HL-60 (cell line): ENCODE measurements around the gene CHRD.

ENCODE experiments used
- GABPA ChIP-seq: IDR thresholded peaks from 2 replicates; pipeline ENCODE4 v1.6.1; 2012; ENCODE audit warnings: low read depth
- POLR2AphosphoS5 ChIP-seq: IDR thresholded peaks from 2 replicates; pipeline ENCODE4 v1.6.1; 2012; ENCODE audit warnings: low read depth
- SPI1 ChIP-seq: IDR thresholded peaks from 2 replicates; pipeline ENCODE4 v1.6.1; 2012; ENCODE audit warnings: low read depth, mild to moderate bottlenecking, borderline replicate concordance
- TF ChIP-seq, protein P1 (sequence below): IDR thresholded peaks from 2 replicates; pipeline ENCODE4 v1.6.1; 2012; ENCODE audit warnings: low read depth; ENCODE audit not compliant: insufficient replicate concordance
- TF ChIP-seq, protein P2 (sequence below): IDR thresholded peaks from one replicate; pipeline ENCODE4 v1.5.1; 2011; ENCODE audit warnings: low read length, control low read depth, inconsistent platforms; ENCODE audit not compliant: insufficient read depth

DNA sequence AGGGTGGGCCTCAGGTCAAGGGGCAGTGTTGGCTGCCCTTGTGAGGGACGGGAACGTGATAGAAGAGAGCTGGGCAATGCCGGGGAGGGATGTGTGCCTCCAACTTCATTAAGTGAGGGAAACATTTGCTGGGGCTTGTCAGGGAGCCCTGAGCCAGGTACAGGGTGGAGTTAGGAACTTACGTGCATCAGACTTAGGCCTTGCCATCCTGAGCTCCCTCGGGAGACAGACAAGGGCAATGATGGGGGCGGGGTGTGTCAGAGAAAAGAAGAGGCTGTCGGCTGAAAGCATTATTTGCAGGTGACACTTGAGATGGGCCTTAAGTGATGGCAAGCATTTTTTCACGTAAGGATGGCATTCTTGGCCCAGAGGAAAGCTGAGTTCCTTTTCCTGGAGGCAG is 40.9 kb upstream of the CHRD start:
- TF ChIP-seq, protein P1, sequence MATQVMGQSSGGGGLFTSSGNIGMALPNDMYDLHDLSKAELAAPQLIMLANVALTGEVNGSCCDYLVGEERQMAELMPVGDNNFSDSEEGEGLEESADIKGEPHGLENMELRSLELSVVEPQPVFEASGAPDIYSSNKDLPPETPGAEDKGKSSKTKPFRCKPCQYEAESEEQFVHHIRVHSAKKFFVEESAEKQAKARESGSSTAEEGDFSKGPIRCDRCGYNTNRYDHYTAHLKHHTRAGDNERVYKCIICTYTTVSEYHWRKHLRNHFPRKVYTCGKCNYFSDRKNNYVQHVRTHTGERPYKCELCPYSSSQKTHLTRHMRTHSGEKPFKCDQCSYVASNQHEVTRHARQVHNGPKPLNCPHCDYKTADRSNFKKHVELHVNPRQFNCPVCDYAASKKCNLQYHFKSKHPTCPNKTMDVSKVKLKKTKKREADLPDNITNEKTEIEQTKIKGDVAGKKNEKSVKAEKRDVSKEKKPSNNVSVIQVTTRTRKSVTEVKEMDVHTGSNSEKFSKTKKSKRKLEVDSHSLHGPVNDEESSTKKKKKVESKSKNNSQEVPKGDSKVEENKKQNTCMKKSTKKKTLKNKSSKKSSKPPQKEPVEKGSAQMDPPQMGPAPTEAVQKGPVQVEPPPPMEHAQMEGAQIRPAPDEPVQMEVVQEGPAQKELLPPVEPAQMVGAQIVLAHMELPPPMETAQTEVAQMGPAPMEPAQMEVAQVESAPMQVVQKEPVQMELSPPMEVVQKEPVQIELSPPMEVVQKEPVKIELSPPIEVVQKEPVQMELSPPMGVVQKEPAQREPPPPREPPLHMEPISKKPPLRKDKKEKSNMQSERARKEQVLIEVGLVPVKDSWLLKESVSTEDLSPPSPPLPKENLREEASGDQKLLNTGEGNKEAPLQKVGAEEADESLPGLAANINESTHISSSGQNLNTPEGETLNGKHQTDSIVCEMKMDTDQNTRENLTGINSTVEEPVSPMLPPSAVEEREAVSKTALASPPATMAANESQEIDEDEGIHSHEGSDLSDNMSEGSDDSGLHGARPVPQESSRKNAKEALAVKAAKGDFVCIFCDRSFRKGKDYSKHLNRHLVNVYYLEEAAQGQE: no peak
- TF ChIP-seq, protein P2, sequence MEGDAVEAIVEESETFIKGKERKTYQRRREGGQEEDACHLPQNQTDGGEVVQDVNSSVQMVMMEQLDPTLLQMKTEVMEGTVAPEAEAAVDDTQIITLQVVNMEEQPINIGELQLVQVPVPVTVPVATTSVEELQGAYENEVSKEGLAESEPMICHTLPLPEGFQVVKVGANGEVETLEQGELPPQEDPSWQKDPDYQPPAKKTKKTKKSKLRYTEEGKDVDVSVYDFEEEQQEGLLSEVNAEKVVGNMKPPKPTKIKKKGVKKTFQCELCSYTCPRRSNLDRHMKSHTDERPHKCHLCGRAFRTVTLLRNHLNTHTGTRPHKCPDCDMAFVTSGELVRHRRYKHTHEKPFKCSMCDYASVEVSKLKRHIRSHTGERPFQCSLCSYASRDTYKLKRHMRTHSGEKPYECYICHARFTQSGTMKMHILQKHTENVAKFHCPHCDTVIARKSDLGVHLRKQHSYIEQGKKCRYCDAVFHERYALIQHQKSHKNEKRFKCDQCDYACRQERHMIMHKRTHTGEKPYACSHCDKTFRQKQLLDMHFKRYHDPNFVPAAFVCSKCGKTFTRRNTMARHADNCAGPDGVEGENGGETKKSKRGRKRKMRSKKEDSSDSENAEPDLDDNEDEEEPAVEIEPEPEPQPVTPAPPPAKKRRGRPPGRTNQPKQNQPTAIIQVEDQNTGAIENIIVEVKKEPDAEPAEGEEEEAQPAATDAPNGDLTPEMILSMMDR: no peak
- TF ChIP-seq POLR2AphosphoS5 (no peak), SPI1 (no peak), GABPA (no peak)
